ENCODE results near the gene KLHDC9. TPM values are rescaled to one million over a fixed set of nuclear protein-coding genes. Genes with fewer than 3 reads are reported as not detected.

The KLHDC9 gene
- 8.0 and 17.1 TPM in 2 replicates for polyA plus RNA-seq

GRCh38 chr1:161098210-161099068 is at the start of gene KLHDC9:
Gene KLHDC9, plus strand, starts transcription at chr1:161098361. Its CDS starts 175 bp downstream, at chr1:161098536.

GRCh38 chr1:161069731-161070270 is 28.4 kb upstream of the KLHDC9 start, which contains the start of gene ARHGAP30:
Gene ARHGAP30, minus strand, starts transcription at chr1:161069891. Its CDS starts 267 bp downstream, at chr1:161069624.

GRCh38 chr1:161089251-161089924 is 8.8 kb upstream of the KLHDC9 start, which contains the start of gene NECTIN4:
Gene NECTIN4, minus strand, starts transcription at chr1:161089558. Its CDS starts 262 bp downstream, at chr1:161089296.

GRCh38 chr1:161117759-161118581 is 19.8 kb downstream of the KLHDC9 start, which contains the start of the genes NIT1 and PFDN2:
Gene NIT1, plus strand, starts transcription at chr1:161118105. Its CDS starts 72 bp downstream, at chr1:161118177.
Gene PFDN2, minus strand, starts transcription at chr1:161118037. Its CDS starts 11 bp downstream, at chr1:161118026.

GRCh38 chr1:161132410-161133219 is 34.5 kb downstream of the KLHDC9 start, which contains the start of gene DEDD:
Gene DEDD, minus strand, starts transcription at chr1:161132667. Its CDS starts 8,205 bp downstream, at chr1:161124462.

Other genes with a start within 250 kb of the KLHDC9 start
- 0.47 TPM in 1 of 2 replicates, not detected in the other for gene CD244, start 235.5 kb upstream of the KLHDC9 start, polyA plus RNA-seq
- not detected in 2 replicates for gene ITLN1, start 213.2 kb upstream of the KLHDC9 start, polyA plus RNA-seq
- not detected in 2 replicates for gene ITLN2, start 143.6 kb upstream of the KLHDC9 start, polyA plus RNA-seq
- 0.10 TPM in 1 of 2 replicates, not detected in the other for gene F11R, start 77.2 kb upstream of the KLHDC9 start, polyA plus RNA-seq
- 35.1 and 74.9 TPM in 2 replicates for gene TSTD1, start 59.4 kb upstream of the KLHDC9 start, polyA plus RNA-seq
- 0.36 and 1.1 TPM in 2 replicates for gene USF1, start 52.4 kb upstream of the KLHDC9 start, polyA plus RNA-seq
- 0.11 TPM in 1 of 2 replicates, not detected in the other for gene ARHGAP30, start 28.5 kb upstream of the KLHDC9 start, polyA plus RNA-seq
- gene NECTIN4, start 8.8 kb upstream of the KLHDC9 start, polyA plus RNA-seq = not detected in 2 replicates
- 92.1 and 97.1 TPM in 2 replicates for gene PFDN2, start 19.7 kb downstream of the KLHDC9 start, polyA plus RNA-seq
- gene NIT1, start 19.7 kb downstream of the KLHDC9 start, polyA plus RNA-seq = 35.5 and 38.5 TPM in 2 replicates
- 27.4 and 28.0 TPM in 2 replicates for gene DEDD, start 34.3 kb downstream of the KLHDC9 start, polyA plus RNA-seq
- 301 and 305 TPM in 2 replicates for gene UFC1, start 55.6 kb downstream of the KLHDC9 start, polyA plus RNA-seq
- 3.2 and 6.2 TPM in 2 replicates for gene USP21, start 61.1 kb downstream of the KLHDC9 start, polyA plus RNA-seq
- 27.6 and 29.5 TPM in 2 replicates for gene PPOX, start 68.1 kb downstream of the KLHDC9 start, polyA plus RNA-seq
- gene B4GALT3, start 79.1 kb downstream of the KLHDC9 start, polyA plus RNA-seq = 6.5 and 12.7 TPM in 2 replicates
- gene ADAMTS4, start 100.7 kb downstream of the KLHDC9 start, polyA plus RNA-seq = 0.13 and 0.62 TPM in 2 replicates
- gene NDUFS2, start 104.0 kb downstream of the KLHDC9 start, polyA plus RNA-seq = 145 and 159 TPM in 2 replicates
- gene FCER1G, start 116.9 kb downstream of the KLHDC9 start, polyA plus RNA-seq = 2.9 and 7.6 TPM in 2 replicates
- not detected in 2 replicates for gene APOA2, start 125.3 kb downstream of the KLHDC9 start, polyA plus RNA-seq
- gene TOMM40L, start 127.7 kb downstream of the KLHDC9 start, polyA plus RNA-seq = 9.1 and 11.9 TPM in 2 replicates
- 0.23 and 1.4 TPM in 2 replicates for gene NR1I3, start 139.8 kb downstream of the KLHDC9 start, polyA plus RNA-seq
- 5.9 and 7.5 TPM in 2 replicates for gene PCP4L1, start 160.4 kb downstream of the KLHDC9 start, polyA plus RNA-seq
- gene MPZ, start 211.6 kb downstream of the KLHDC9 start, polyA plus RNA-seq = not detected in 2 replicates
- 72.3 and 72.8 TPM in 2 replicates for gene SDHC, start 216.0 kb downstream of the KLHDC9 start, polyA plus RNA-seq

All from Purkinje cell (primary cell).